Stimulated activated CD8-positive, alpha-beta memory T cell treated with anti-CD3 and anti-CD28 coated beads, Interleukin-2, amount 100 ng/mL, for 48 hours (primary cell): ENCODE data around the gene C16orf95.
"Not testable (repeated sequence)": the region's sequence is repeated elsewhere in the genome, so short reads cannot be mapped to it uniquely, and the experiment has no call there.

ENCODE experiments used
- DNase-seq, 2 donors: peaks; one replicate each; pipeline ENCODE4 v3.0.0-alpha.2; 2020; ENCODE audit warnings: low read depth in 2 of 2

Gene C16orf95

DNA sequence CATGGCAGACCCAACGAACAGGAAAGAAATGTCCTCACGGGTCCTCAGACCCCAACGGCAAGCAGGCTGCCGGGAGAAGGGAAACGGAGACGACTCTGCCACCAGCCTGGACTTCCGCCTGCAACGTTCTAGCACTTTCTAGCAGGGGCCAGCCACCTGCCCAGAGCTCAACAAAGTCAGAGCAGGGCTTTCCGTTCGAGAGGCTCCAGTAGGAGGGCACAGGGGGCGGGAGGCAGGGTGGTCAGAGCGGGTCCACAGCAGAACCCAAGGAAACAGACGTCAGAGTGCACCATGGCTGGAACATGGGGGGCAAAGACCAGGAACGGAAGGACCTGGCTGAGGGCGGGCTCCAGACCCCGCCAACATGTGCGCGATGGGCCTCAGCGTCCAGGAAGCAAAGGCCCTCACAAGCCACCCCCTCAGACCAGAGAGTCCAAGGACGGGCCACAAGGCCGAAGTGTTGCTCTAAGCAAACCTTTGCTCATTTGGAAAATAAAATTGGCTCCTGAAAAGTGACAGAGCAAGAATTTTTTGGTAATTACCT lies 29.4 kb upstream of the C16orf95 start:
- no peak for DNase-seq

DNA sequence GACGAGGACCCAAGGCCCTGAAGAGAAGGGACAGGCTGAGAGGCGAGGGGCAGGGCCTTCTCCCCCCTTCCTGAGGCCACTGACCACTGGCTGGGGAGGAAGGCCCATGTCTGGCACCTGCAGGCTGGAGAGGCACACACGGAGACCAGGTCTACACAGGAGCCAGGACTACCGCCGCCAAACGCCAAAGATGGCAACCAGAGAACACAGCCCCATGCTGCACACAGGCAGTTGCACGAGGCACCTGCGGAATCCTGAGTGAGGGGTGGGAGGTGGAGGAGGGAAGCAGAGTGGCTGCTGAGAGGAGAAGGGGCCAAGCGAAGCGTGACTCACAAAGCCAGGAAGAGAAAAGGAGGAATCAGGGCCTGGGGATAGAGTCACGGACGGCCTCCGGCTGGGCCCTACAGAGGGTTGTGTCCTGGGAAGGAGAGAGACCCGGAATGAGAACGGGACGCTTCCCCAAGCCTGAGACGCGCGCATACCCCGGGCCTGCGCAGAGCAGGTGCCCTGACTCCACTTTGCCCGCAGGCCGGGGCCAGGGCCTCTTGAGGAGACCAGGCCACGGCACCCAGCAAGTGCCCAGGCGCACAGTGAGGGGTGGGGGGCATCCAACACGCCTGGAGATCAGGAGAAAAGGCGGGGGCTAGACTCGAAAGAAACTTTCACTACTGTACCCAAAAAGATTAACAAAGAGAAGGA lies 28.7 kb upstream of the C16orf95 start:
- no peak for DNase-seq

DNA sequence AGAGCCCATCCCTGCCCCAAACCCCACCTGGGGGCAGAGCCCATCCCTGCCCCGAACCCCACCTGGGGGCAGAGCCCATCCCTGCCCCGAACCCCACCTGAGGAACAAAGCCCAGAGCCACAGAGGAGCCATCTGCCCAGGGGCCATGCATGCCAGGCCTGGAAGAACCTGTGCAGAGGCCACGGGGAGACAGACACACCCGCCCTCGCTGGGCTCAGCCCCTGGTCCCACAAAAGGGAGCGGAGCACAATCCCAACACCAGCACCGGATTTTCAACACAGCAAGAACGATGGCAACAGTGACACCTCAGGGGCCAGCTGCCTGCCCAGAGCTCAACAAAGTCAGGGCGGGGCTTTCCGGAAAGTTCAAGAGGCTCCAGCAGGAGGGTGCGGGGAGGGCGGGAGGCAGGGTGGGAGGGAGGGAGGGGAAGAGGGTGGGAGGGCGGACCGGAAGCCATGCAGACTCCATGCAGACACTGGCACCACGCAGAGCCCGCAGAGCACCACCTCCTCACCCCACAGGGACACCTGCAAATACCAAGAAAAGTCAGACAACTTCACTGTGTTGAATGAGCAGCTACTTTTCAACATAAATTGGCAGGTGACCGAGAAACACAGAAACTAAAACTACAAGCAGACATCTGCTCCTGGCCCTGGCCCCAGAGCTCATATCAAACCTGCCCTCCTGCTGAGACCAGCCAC lies 27.9 kb upstream of the C16orf95 start:
- peak; percentile 4 to 37 for DNase-seq

DNA sequence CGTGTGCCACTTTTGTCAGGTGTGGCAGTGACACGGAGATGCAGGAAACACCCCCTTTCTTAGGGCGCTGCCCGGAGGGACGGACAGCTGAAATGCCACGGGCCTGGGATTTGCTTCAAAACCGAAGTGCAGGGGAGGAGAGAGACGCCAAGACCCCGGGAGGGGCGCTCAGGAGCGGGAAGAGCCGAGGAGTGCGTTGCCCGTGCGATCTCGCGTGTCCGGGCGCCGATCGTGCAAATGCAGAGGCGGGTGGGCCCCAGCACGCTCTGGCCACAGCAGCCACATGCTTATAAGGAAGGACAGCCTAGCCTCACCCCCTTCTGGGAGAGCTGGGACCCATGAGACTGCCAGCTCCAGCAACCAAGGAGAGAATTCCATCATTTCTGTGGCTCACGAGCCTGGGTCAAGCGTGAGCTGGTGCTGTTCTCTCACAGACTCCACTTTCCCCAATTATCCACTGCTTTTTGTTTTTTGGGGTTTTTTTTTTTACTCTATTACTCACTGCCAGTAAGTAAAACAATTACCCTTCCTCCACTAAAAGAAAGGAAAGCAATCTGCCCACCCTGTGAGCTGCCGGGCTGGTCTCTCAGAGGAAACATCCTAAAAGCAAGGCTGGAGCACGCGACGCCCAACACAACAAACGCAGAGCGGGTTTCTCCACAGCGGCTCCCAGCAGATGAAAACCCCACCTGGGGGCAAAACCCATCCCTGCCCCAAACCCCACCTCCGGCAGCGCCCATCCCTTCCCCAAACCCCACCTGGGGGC lies 27.2 kb upstream of the C16orf95 start:
- no peak for DNase-seq

DNA sequence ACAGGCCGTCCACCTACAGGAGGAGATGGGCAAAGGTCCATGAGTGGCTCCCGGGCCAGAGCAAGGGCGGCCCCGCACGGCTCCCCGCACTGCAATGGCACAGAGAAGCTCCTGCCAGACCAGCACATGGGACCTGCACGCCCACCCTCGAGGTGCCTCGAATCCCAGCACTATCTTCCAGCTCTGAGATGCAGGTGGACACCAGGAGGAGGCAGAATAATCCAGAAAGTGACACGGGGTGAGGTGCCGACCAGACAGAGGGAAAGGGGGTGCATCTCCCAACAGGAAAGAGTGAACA lies 26.5 kb upstream of the C16orf95 start:
- no peak for DNase-seq

DNA sequence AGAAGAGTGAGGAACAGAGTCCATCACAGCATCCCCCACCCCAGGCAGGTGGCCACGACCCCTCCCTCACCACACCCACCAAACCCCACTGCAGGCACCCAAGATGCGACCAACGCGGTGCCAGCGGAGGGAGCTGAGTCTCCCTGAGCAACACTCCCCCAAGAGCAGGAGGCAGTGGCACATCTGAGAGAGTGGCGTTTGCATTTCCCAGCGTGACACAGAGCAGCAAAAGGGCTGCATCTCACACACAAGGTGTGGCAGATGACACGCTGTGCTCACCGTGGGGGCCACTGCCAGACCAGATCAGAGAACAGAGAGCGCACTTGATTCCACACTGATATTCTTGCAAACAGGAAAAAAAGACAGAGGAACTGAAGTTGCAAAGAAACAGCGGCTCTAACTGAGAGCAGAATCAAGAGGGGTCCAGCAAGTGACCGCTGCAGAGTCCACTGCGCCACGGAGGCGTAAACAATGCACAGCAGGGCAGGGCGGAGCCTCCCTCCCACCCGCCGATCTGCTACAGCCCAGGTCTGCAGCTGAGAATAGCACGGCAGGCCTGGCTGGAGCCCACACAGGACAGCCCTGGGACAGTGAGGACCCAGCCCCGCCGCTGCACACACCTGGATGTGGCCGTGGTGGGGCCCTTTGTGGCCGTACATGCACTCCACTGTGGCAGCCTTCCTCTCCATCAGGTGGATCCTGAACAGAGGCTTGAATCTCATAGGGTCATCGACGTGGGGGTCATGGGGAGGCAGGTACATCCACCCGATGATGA lies 26.0 kb upstream of the C16orf95 start:
- DNase-seq, result no peak

DNA sequence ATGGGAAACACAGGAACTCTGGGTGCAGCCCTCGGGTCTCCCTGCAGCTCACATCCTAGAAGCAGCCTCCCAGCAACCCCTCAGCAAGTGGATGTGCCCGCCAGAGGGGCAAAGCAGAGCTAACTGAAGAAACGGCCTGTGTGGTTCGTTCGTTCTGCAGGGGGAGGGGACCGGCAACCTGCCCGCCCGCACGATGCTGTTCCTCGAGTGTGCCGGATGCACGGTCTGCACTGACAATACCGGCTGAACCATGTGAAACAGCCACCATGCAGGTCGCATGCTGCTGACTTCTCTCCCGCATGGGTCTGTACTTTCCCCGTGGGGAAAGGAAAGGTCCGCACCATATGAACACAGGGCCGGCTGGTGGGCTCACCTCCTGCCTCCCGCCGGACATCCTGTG lies 25.3 kb upstream of the C16orf95 start:
- no peak for DNase-seq

DNA sequence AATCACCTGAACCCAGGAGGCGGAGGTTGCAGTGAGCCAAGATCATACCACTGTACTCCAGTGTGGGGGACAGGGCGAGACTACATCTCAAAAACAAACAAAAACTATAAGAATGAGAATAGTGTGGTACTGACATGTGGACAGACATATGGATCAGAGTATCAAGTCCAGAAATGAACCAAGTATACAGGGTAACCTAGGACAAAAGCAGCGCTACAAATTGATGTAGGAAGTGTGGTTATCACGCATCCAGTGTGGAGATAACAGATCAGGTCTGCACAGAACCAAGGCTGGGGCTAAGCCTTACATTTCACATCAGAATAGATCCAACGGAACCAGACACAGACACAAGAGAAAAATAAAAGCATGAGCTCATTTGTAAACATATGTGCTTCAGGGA lies 23.0 kb upstream of the C16orf95 start:
- no peak for DNase-seq

DNA sequence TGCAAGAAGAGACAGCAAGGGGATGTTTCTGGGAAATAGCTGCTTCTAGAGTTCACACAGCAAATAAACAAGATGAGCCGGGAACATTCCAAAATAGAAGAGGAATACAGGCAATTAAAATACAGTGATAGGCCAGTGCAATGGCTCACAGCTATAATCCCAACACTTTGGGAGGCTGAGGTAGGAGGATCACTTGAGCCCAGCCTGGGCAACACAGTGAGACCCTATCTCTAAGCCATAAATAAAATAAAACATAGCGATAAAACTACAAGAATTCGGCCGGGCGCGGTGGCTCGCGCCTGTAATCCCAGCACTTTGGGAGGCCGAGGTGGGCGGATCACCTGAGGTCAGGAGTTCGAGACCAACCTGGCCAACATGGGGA lies 22.5 kb upstream of the C16orf95 start:
- not testable (repeated sequence) for DNase-seq

DNA sequence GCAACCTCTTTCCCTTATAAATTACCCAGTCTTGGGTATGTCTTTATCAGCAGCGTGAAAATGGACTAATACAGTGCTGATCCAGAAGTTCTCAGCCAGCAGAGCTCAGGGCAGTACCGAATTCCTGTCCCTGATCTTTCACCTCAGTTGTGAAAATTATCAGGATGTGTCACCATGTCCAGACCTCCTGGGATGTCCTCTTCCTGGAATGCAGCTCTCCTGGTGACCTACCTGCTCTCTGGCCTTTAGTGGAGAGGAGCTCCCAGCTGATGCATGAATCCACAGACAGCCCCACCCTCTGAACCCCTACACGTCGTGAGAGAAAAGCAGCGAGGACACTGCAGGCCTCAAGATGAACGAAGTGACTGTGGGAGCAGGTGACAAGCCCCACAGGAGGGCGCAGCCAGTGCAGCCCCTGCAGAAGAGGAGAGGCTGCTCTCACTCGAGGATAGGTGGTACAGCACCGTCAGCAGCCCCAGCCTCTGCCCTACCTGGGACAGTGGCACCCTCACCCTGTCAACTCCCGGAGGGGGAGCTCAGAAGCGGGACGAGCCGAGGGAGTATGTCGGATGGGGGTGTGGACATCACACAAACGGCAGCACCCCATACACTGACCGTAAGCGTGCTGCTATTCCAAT lies 22.0 kb upstream of the C16orf95 start:
- no peak for DNase-seq

DNA sequence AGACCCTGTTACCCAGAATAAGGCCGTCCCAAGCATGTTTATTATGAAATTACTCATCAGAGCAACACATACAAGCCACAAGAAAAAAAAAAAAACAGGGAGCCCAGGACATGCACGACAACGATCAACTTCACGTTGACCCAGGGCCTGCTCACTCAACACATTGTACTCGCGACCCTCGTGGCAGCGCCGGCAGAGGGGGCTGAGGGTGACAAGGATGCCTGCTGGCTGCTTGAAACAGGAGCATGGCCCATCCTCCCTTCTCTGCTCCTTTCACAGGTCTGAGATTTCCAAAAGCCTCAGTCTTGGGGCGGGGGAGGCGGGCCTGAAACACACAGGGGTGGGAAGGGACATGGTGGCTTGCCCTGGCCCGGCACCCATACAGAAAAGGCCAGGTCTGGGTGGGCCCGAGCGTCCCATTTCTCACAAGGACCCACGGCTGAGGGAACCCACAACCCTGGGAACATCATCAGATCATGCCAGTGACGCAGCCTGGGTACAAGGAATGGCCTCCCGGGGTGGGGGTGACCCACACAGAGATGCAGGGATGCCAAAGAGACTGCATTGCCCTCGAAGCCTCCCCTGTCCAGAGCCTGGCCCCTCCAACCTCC lies 21.1 kb upstream of the C16orf95 start:
- DNase-seq, result no peak

DNA sequence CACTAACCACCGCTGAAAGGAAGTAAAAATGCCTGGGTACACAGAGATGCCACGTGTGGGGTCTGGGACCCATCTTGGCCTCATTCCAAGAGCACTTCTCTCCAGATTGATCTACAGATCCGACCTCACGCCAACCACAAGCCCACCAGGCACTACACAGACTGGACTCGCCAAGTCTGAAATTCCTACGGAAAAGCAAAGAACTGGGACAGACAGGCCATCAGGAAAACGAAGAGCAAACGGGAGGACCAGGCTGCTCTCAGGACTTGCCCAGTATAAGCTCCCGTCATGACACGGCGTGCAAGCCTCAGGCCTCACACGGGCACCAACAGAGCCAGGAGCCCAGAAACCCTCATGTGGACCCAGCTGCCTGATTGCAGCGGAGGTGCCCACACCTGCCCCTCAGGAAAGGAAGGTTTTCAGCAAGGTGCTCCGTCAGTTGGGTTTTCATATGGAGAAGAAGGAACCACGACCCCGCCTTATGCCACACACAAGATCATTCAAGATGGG lies 20.1 kb upstream of the C16orf95 start:
- DNase-seq, result no peak

DNA sequence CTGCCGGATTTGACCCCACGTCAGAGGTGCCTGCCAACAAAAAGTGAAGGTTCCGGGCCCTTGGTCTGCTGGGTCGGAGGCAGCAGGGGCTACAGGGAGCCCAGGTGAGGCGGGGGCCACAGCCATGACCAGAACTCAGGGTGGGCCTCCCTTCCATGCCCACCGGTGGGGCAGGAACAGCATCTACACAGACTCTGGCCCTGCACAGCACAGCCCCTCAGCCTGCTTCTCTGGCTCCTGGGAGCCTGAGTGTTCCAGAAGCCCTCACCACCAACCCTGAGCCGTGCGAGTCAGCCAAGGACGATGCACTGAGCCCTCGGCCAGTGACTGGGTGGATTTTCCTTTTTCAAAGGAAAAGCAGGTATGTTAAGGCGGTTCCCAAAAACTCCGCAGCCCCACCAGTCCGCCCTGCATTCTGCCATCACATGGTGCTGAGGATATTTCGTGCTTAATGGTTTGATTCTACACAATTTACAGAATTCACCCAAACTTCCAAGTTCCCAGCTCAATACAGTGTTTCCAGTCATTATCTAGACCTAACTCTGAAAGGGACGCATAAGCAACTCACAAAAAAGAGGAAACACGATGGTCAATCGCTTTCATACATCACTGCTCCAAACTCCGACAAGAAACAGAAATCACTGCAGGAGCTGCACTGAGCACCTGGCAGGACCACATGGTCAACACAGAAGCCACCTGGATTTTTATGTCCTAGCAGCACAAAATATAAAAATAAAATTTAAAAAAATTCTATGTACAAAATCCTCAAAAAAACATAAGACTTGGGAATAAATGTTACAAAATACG lies 19.4 kb upstream of the C16orf95 start:
- no peak for DNase-seq

DNA sequence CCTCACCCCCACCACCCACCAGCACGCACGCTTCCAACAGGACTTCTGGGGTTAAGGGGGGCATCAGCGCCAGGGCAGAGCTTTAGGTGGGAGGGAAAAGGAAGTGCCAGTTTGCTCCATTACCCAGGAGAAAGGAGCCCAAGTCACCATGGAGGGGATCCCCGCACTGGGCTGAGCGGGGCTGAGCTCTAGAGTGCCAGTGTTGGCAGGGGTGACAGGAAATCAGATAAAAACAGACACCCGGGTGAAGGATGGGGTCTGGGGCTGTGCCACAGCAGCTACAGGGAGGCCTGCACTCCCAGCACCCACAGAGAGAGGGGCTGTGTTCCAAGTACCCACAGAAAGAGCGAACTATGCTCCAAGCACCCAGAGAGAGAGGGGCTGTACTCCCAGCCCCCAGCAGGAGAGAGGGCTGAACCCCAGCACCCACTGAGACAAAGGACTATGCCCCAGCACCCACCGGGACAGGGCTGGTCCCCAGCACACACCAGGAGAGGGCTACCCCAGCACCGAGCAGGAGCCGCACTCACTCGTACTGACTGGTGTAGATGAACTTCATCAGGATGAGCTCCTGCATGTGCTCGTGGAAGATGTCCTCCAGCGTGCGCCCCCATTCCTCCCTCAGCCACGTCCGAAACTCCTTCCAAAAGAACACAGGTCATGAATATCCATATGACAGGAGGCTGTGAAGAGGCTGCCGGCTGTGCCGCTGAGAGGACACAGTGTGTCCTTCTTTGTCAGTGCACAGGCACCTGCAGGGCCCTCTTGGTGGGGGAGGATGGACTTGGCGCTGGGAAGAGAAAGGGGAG lies 18.6 kb upstream of the C16orf95 start:
- no peak for DNase-seq

DNA sequence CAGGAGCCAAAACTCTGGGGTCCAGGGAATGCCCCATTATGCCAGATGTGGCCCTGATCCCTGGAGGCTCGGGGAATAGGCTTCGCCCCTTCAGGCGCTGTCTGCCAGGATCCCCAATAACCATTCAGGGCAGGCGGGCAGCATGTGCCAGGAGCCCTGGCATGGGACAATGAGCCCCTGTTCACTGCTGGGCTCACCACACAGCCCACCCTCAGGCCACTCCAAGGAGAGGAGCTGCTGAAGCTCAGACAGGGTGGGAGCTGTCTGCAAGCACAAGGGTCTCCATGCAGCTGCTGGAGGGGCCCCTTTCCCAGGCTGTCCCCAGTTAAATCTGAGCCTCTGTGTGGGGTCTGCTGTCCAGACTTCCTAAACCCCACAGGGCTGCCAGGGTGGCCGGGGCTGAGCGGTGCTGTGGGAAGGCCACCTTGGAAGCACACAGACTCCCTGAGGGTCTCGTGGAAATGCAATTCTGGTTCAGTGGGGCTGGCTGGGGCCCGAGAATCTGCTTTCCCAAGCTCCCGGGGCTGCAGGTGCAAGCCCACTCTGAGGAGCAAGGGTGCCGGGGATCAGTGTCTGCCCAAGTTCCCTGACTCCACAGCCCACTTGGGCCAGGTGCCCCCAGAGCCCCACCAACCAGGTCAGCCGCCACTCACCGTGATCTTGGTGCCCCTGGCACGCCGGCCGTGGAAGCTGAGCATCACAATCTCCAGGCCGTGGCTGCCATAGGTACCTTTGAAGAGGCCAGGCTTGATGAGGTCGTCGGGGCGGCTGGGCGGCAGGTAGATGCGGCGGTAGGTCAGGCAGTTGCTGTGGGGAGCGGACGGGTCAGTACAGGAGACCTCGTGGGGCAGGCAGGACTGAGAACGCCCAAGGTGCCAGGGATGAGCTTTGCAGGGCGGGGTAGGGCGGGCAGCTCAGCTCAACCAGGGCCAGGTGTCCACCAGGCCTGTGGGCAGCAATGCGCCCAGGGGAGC lies 17.7 kb upstream of the C16orf95 start:
- DNase-seq, result no peak

DNA sequence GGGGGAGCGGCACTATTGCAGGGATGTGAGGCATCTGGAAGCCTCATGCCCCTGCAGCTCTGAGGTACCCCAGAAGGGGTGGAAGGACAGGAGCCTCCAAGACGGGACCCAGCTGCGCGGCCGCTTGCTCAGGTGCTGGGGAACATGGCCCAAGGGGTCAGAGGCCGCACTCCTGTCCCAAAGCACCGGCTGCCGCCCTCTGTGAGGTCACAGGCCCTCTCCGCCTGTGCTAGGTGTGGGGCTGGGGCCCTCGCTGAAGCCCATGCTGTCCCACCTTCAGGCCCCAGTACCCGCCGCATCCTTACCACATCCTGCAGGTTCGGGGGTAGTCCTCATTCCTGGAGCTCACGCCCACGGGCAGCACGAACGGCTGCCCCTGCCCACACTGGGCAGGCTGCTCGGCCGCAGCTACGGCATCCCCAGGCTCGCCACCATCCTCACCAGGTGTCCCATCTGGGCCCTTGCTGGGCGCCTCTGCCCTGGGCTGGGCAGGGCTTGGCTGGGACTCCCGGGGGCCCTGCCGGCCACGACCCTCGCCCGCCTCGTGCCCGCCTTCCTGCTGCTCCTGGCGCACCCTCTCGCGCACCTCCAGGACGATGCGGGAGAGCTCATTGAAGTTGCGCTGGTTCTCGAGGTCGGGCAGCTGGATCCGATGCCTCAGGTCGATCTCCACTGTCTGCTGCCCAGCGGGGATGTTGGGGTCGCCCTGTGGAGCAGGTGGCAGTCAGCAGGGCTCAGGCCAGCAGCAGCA lies 16.6 kb upstream of the C16orf95 start:
- no peak for DNase-seq

DNA sequence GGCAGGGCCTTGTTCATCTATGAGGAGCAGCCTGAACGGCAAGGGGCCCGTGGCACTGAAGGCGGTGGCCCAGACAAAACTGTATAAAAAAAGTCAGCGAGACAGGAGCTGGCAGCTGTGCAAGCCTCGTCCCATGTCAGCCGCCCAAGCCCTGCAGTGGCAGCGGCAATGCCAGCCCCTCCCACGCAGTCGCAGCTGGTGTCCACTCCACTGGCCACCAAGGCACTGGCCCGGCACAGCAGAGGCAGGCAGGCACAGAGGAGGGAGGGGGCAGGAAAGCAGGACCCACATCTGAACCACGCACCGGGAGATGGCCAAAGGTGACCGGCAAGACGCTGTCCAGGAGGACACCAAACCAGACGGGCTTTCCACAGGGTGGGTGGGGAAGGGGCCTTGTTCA lies 15.9 kb upstream of the C16orf95 start:
- DNase-seq, result no peak
